Stimulated activated CD4-positive, alpha-beta T cell treated with anti-CD3 and anti-CD28 coated beads, Interleukin-1b, Interleukin-23, amount 100 ng/mL, for 4 hours (primary cell): Measurements from ENCODE around the gene SETMAR.

Experiments
- DNase-seq, 2 donors: peaks; one replicate each; pipeline ENCODE4 v3.0.0-alpha.2; 2020; ENCODE audit warnings: low read depth in 2 of 2

SETMAR gene

DNA sequence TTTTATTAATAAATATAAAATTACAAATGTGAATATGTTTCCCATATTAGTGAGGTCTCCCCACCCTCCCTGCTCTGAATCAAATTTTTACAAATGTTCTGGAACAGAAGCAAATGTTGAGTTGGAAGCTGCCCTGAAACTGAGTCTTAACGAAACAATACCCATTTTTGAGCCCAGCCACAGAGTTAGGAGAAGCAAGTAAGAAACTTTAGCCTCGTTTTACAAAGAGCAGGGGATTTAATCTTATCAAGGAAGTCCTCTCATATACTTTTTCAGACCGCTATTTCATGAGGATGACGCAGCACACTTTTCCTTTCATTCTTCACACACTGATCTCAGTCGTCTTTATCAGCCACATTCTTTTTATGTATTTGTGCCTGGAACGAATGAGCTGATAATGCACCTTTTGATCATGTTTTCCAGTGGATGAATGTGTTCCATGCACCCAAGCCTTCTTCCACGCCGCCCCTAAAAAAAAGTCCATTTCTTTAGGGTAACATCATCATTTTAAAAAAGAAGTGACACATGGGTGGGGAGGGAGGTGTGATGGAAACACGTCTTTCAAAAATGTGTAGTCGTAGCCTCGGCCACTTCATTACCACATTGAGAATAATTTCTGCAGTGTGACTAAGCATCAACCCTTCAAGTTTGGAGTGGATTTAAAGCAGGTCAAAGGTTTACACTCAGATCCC is 48.1 kb downstream of the SETMAR start:
- DNase-seq, result peak; percentile 6 to 8

DNA sequence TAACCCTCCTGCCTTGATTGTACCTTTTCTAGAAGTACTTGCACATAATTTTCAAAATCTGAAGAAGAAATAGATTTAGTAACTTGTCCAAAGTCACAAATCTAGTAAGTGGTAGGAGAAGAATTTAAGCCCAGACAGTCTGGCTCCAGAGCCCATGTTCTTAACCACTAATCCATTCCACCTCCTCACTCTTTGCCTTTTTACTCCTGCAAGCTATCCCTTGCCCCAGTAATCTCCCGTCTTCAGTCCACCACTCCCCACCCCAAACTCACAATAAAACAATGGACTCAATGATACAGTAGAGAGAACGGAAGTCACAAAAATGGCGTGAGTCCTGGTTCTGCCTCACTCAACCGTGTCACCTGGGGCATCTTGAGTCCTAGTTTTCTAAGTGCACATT is 48.7 kb downstream of the SETMAR start:
- DNase-seq, result no peak

DNA sequence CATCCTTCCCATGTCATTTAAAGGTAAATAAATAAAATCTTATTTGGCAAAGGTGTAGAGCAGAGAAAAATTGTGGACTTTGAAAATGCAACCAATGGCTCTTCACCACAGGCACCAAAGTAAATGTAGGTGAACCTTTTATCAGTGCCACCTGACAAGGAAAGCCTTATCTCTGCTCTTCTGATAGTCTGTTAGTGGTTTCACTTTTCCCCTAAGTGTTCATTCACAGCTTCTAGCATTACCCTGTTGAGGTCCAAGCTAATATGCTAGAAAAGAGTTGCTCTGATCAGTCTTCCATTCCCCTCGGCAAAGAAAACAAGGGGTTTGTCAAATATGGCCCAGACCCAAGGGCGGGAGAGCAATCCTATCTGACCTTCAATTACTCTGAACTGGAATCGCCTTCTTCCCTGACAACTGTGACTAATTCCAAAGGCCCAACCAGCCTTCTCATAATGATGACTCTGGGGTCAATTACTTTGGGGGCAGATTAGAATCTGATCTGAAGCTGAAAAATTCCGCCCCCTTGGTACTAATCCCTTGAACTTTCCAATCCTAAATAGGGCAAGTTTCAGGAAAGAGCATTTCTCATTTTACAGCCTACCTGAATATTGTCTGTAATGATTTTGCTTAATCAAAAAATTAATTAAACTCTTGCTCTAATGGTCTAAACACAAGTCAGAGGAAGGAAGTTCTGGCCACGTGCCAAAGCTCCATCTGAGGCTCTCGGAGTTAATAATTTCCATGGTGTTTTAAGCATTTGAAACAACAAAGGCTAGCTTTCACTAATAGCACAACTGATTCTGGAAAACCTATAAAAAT is 52.4 kb downstream of the SETMAR start:
- DNase-seq, result no peak

DNA sequence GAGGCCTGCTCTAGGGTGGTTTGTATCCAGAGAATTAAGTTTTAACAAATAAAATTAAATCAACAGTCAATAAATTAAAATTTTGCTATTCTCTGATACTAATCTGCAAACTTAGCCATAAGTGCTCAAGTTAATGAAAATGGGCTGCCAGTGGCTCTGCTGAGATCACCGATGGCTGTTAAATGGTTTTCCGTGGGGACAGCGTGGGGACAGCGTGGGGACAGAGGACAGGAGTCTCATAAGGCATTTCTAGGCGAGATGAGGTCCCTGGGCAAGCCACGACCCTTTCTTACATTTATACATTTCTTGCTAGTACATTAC is 53.0 kb downstream of the SETMAR start:
- DNase-seq, result no peak

DNA sequence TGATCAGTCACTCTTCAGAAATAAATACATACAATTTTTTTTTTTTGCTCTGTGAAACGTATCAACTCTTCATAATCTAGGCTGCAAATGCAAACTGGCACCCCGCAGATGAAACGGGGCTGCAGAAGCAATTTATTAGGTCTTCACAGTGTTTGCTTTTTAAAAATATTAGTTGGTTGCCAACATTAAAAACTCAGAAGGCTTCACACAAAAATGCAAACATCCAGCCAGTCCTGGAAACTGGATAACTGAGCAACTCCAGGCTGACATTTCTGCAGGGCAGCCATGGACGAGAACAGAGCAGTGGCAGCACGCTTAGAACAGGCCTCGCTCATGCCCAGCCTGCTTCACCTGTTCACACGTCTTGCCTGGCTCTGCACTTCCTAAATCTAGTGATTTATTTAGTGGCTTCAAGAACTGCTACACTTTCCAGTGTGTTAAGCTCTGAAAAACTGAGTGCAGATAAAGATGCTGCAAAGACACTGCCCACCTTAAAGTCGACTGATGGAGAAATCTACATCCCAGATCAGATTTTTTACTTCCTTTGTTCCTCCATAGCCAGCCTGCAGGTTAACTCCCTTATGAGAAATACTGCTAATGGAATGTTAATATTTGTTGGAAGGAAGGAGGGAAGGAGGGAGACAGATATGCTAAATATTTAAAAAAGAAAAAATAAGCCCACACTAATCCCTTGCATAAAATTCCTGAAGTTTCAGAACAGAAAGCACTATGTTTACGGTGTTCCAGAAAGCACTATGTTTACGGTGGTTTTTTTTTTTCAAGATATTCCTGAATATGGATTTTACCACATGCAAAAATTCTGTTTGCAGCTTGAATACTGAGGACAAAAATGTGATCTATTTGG is 53.6 kb downstream of the SETMAR start:
- DNase-seq, result no peak

DNA sequence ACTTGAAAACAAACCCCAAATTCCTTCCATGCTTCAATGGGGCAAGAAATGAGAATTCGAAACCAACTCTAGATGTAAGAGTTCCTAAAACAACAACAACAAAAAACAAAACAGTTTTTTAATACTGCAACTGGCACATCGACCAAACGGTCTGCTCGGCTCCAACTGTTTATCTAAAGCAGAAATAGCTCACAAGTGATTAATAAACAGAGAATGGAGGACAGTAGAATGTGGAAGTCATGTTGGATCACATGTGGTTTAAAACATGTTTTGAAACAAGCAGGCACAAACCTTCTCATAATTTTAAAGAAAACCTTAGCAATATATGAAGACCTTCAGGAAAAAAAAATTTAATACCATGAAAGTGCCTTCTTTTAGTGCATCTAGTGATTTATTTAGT is 55.1 kb downstream of the SETMAR start:
- DNase-seq, result no peak

DNA sequence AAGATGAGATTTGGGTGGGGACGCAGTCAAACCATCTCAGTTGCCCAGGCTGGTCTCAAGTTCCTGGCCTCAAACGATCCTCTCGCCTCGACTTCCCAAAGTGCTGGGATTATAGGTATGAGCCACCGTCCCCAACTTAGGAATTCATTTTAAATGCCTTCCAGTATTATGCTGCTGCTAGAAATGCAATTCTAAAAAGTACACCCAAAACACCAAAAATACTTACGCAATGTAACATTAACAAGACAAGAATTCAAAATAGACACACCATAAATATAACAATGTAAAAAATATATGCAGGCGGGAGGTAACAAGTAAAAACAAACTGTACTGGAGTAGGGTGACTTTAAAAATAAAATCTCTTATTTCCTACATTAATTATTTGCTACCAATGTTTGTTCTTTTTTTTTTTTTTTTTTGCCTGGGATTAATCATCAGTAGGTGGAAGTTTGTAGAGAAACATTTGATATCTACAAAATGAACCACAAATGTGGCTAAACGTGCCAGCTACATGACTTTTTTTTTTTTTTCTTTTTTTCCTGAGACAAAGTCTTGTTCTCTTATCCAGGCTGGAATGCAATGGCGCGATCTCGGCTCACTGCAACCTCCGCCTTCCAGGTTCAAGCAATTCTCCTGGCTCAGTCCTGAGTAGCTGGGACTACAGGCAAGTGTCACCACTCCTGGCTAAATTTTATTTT is 56.8 kb downstream of the SETMAR start:
- DNase-seq, result no peak

DNA sequence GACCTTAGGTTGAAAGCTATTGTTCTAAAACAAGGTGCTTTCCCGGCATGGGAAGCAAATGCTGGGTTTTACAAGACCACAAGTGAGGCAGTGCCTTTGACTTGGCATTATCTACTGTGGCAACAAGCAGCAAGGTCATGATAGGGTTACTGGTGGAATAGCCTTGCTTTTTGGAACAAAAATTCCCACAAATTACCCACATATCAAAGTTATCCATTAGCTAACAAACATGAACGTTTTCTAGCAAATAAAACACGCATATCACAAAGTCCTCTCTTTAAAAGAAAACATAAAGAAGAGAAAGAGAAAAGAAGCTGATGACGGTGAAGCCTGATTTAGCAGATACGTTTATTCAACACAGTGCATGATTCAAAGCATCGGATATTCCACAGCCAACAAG is 57.6 kb downstream of the SETMAR start:
- no peak for DNase-seq

DNA sequence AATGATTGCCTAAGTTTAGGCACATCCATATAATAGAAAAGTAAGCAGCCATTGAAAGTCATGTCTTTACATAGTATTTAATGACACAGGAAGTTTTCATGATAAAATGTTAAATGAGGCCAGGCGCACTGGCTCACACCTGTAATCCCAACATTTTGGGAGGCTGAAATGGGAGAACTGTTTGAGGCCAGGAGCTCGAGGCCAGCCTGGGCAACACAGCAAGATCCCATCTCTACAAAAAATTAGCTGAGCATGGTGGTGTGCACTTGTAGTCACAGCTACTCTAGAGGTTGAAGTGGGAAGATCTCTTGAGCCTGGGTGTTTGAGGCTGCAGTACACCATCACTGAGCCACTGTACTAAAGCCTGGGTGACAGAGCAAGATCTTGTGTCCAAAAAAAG is 59.4 kb downstream of the SETMAR start:
- no peak for DNase-seq
